Skeletal muscle tissue (tissue), 4 donors: ENCODE data around the gene ZNF341. TPM values are rescaled to one million over a fixed set of nuclear protein-coding genes. Genes with fewer than 3 reads are reported as not detected.

Experiments used
- H3K27ac ChIP-seq: one replicate; pipeline ENCODE4 v1.7.0; 2013; ENCODE audit warnings: mild to moderate bottlenecking, low read depth, low read length, inconsistent platforms
- H3K27me3 ChIP-seq, 3 donors: one replicate each; pipeline ENCODE4 v1.7.0; 2013; ENCODE audit warnings: low read length in 3 of 3; ENCODE audit not compliant: control insufficient read depth in 3 of 3, insufficient read depth in 3 of 3
- H3K36me3 ChIP-seq, 3 donors: one replicate each; pipeline ENCODE4 v1.7.0; 2013; ENCODE audit warnings: low read length in 3 of 3; ENCODE audit not compliant: control insufficient read depth in 3 of 3, insufficient read depth in 3 of 3
- H3K4me1 ChIP-seq, 3 donors: one replicate each; pipeline ENCODE4 v1.7.0; 2013; ENCODE audit warnings: low read length in 3 of 3, mild to moderate bottlenecking in 3 of 3; ENCODE audit not compliant: control insufficient read depth in 3 of 3, insufficient read depth in 3 of 3
- H3K4me3 ChIP-seq, 3 donors: one replicate each; pipeline ENCODE4 v1.7.0; 2013; ENCODE audit warnings: low read length in 3 of 3
- H3K9ac ChIP-seq, 3 donors: one replicate each; pipeline ENCODE4 v1.7.0; 2013; ENCODE audit warnings: low read length in 3 of 3, mild to moderate bottlenecking in 3 of 3, moderate library complexity in 2 of 3, low read depth in 1 of 3
- H3K9me3 ChIP-seq, 3 donors: one replicate each; pipeline ENCODE4 v1.7.0; 2013; ENCODE audit warnings: low read length in 3 of 3; ENCODE audit not compliant: control insufficient read depth in 3 of 3
- total RNA-seq: library from RNA; depleted of rRNA; stranded (reverse); fragments of >200 nt; gene quantifications from one replicate; pipeline ENCODE4 v1.2.3, GENCODE V29; 2014
- donor health status: Osteomylitis.

Gene ZNF341
- total RNA-seq, 1 donor from 2014 or later, result 1.0 TPM

- Histone ChIP-seq H3K27ac (no peak overlapping the region), H3K9ac (no peak overlapping the region), H3K36me3 (peaks cover 28 to 37% (median 37%) of the 10 kb centered on the region in 3 donors), H3K27me3 (no peaks in the 10 kb centered on the region), H3K4me3 (no peak overlapping the region), H3K9me3 (no peaks in the 10 kb centered on the region), H3K4me1 (no peaks in the 10 kb centered on the region)
Measured at GRCh38 chr20:33713865-33714367, 17.9 kb upstream of the ZNF341 start.

GRCh38 chr20:33716498-33716897 lies 15.3 kb upstream of the ZNF341 start:
- no peaks in the 10 kb centered on the region for H3K27me3 ChIP-seq
- no peaks in the 10 kb centered on the region for H3K9me3 ChIP-seq
- peaks cover 20 to 28% (median 27%) of the 10 kb centered on the region in 3 donors for H3K36me3 ChIP-seq
- no peak overlapping the region for H3K27ac ChIP-seq
- H3K4me3 ChIP-seq, result no peak overlapping the region
- peaks cover 10 to 15% (median 12%) of the 10 kb centered on the region in 3 donors for H3K4me1 ChIP-seq
- no peak overlapping the region for H3K9ac ChIP-seq

- Histone ChIP-seq H3K36me3 (peaks cover 3 to 5% (median 4%) of the 10 kb centered on the region in 3 donors), H3K4me3 (peak overlapping the region; percentile 92 to 99 (median 99)), H3K4me1 (peaks cover 10 to 15% (median 12%) of the 10 kb centered on the region in 3 donors), H3K9ac (peak overlapping the region; percentile 89 to 98 (median 93)), H3K9me3 (no peaks in the 10 kb centered on the region), H3K27me3 (no peaks in the 10 kb centered on the region), H3K27ac (peak overlapping the region; percentile 63)
Measured at GRCh38 chr20:33719277-33719988, 12.4 kb upstream of the ZNF341 start.

- Histone ChIP-seq H3K9me3 (no peaks in the 10 kb centered on the region), H3K9ac (peak within 1 kb of the TSS; percentile 89 to 98 (median 93)), H3K27ac (peak within 1 kb of the TSS; percentile 63), H3K4me3 (peak within 1 kb of the TSS; percentile 92 to 99 (median 99)), H3K36me3 (peaks cover 0 to 2% (median 0%) of the 10 kb centered on the region in 3 donors), H3K27me3 (no peaks in the 10 kb centered on the region), H3K4me1 (peaks cover 10 to 15% (median 12%) of the 10 kb centered on the region in 3 donors)
Measured at GRCh38 chr20:33719989-33720709, 11.6 kb upstream of the ZNF341 start, which contains the start of gene PXMP4. Gene PXMP4 (minus strand): TSS chr20:33720310. CDS start chr20:33720207, 103 bp downstream.

GRCh38 chr20:33721391-33722140 lies 10.2 kb upstream of the ZNF341 start:
- no peak overlapping the region for H3K4me3 ChIP-seq
- H3K36me3 ChIP-seq, result peaks cover 0 to 2% (median 0%) of the 10 kb centered on the region in 3 donors
- H3K9ac ChIP-seq, result no peak overlapping the region
- H3K9me3 ChIP-seq, result no peaks in the 10 kb centered on the region
- H3K27me3 ChIP-seq, result no peaks in the 10 kb centered on the region
- H3K4me1 ChIP-seq, result peaks cover 10 to 15% (median 12%) of the 10 kb centered on the region in 3 donors
- H3K27ac ChIP-seq, result no peak overlapping the region

GRCh38 chr20:33724439-33725094 lies 7.2 kb upstream of the ZNF341 start:
- peaks cover 4 to 9% (median 6%) of the 10 kb centered on the region in 3 donors for H3K4me1 ChIP-seq
- H3K9me3 ChIP-seq, result no peaks in the 10 kb centered on the region
- H3K27ac ChIP-seq, result no peak overlapping the region
- H3K36me3 ChIP-seq, result peaks cover 0 to 2% (median 0%) of the 10 kb centered on the region in 3 donors
- no peaks in the 10 kb centered on the region for H3K27me3 ChIP-seq
- no peak overlapping the region for H3K4me3 ChIP-seq
- H3K9ac ChIP-seq, result no peak overlapping the region

- H3K4me1 ChIP-seq, result peaks cover 0 to 2% (median 0%) of the 10 kb centered on the region in 3 donors
- H3K27ac ChIP-seq, result no peak overlapping the region
- H3K9me3 ChIP-seq, result no peaks in the 10 kb centered on the region
- no peaks in the 10 kb centered on the region for H3K36me3 ChIP-seq
- H3K27me3 ChIP-seq, result no peaks in the 10 kb centered on the region
- H3K4me3 ChIP-seq, result no peak overlapping the region
- no peak overlapping the region for H3K9ac ChIP-seq
Measured at GRCh38 chr20:33725607-33726264, 6.1 kb upstream of the ZNF341 start.

GRCh38 chr20:33727115-33727479 lies 4.7 kb upstream of the ZNF341 start:
- Histone ChIP-seq H3K27me3 (no peaks in the 10 kb centered on the region), H3K36me3 (no peaks in the 10 kb centered on the region), H3K27ac (no peak overlapping the region), H3K4me3 (no peak overlapping the region), H3K9ac (no peak overlapping the region), H3K9me3 (no peaks in the 10 kb centered on the region), H3K4me1 (peaks cover 4 to 5% (median 5%) of the 10 kb centered on the region in 3 donors)

- Histone ChIP-seq H3K27ac (no peak overlapping the region), H3K4me1 (peaks cover 7 to 11% (median 10%) of the 10 kb centered on the region in 3 donors), H3K36me3 (no peaks in the 10 kb centered on the region)
Measured at GRCh38 chr20:33727806-33728205, 4.0 kb upstream of the ZNF341 start.

More at GRCh38 chr20:33727806-33728205, 4.0 kb upstream of the ZNF341 start:
- Histone ChIP-seq H3K27me3 (no peaks in the 10 kb centered on the region), H3K9ac (no peak overlapping the region), H3K4me3 (no peak overlapping the region), H3K9me3 (no peaks in the 10 kb centered on the region)
